H54 (cell line): ENCODE data around the gene IDUA.
"Not testable (repeated sequence)": the region's sequence is repeated elsewhere in the genome, so short reads cannot be mapped to it uniquely, and the experiment has no call there.

Source experiments
- DNase-seq: peaks from one replicate; pipeline ENCODE4 v3.0.0; 2011; ENCODE audit warnings: low spot score, mixed read lengths; ENCODE audit not compliant: insufficient read length
- FAIRE-seq: peaks from 3 replicates; lab custom pipeline; 2011; peaks lifted over from hg19 to GRCh38; lab: Jason Lieb, UNC
- POLR2A ChIP-seq: IDR thresholded peaks from 2 replicates; pipeline ENCODE4 v1.6.1; 2011; ENCODE audit warnings: low read depth, mild to moderate bottlenecking, low read length

IDUA gene

GRCh38 chr4:986879-987623 is at the start of gene IDUA:
IDUA (plus strand) TSS chr4:987044; CDS start chr4:987085, 41 bp downstream.
- TF ChIP-seq POLR2A = peak; percentile 79
- peak; percentile 81 for DNase-seq
- no peak for FAIRE-seq

DNA sequence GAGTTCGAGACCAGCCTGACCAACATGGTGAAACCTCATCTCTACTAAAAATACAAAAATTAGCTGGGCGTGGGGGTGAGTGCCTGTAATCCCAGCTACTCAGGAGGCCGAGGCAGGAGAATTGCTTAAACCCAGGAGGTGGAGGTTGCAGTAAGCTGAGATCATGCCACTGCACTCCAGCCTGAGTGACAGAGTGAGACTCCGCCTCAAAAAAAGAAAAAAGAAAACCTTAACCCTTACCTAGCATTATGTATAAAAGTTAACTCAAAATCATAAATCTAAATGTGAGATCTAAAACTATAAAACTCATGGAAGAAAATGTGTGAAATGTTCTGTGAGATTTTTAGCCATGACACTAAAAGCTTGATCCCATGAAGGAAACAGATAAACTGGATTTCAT is 47.3 kb upstream of the IDUA start:
- FAIRE-seq, DNase-seq: not testable (repeated sequence)

DNA sequence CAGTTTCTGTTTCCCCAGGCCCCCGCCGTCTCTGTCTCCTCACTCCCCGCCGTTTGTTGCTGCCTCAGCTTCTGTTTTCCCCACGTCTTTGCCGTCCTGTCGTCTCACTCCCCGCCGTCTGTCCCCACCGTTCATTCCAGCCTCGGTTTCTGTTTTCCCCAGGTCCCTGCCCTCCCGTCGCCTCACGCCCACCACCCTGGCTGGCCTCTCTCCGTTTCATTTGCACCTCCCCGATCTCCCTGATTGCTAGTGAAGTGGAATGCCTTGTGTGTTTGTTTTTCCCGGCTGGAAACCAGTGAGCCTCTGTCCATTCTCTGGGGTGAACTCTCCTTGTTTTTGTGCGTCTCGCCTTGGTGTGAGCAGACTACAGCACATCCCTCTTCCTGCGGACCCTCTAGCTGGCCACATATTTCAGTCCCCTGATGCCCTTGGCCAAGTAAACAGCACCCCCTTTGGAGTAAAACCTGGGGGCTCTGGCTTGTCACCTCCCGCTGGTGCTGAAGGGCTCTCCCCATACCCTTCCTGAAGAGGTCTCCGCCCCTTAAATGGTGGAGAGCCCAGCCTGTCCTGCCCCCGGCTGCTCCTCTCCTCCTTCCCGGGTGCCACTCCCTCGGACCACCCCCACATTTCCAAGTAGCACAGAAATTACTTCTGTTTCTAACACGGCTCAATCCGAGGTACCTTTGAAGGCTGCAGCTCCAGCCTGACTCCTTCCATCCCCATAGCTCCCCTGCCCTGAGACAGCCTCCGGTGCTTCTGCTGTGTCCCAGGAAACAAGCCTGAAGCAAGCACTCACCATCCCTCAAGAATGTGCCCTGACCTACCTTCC is 41.4 kb upstream of the IDUA start:
- FAIRE-seq = no peak
- no peak for DNase-seq
- TF ChIP-seq POLR2A = no peak

DNA sequence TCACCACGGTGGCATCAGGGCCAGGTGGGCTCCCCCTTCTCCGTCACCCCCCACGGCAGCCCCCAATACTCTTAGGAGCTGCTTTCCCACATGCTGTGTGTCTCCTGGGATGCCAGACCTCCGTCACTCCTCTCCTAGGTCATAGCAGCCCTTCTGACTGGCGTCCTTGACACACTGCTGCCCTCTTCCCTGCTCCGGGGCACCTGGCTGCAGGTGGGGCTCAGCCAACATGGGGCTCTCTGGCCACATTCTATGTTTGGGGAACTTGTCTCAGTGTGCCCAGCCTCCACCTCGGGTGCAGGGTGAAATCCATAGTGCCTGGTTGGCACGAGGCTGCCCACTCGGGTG is 40.8 kb upstream of the IDUA start:
- FAIRE-seq (no peak), DNase-seq (no peak)
- no peak for TF ChIP-seq POLR2A

- TF ChIP-seq POLR2A = no peak
- DNase-seq (no peak), FAIRE-seq (no peak)
Measured at GRCh38 chr4:946517-947471, 40.0 kb upstream of the IDUA start.

GRCh38 chr4:947491-947971 is 39.3 kb upstream of the IDUA start:
- no peak for FAIRE-seq
- no peak for DNase-seq
- no peak for TF ChIP-seq POLR2A

GRCh38 chr4:948101-948935 is 38.5 kb upstream of the IDUA start:
- DNase-seq = no peak
- FAIRE-seq = no peak
- TF ChIP-seq POLR2A = no peak

GRCh38 chr4:948936-949300 is 37.9 kb upstream of the IDUA start:
- FAIRE-seq (no peak), DNase-seq (no peak)
- TF ChIP-seq POLR2A = no peak

DNA sequence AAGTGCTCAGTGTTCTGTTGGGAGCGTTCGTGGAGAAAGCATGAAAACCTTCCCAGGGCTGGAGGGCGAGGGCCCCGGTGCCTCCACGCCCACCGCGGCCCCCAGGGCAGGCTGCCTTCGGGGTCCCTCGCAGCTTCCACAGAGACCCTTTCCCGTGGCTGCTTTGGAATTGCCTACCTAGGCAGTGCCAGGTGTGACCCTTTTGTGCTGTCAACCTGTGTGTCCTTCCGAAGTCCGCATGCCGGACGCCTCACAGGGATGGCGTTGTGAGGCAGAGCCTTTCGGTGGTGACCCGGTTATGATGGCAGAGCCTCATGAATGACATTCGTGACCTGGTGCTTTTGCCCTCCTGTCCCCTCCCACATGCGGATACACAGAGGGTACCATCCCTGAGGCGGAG is 37.2 kb upstream of the IDUA start:
- DNase-seq (no peak), FAIRE-seq (no peak)
- no peak for TF ChIP-seq POLR2A

DNA sequence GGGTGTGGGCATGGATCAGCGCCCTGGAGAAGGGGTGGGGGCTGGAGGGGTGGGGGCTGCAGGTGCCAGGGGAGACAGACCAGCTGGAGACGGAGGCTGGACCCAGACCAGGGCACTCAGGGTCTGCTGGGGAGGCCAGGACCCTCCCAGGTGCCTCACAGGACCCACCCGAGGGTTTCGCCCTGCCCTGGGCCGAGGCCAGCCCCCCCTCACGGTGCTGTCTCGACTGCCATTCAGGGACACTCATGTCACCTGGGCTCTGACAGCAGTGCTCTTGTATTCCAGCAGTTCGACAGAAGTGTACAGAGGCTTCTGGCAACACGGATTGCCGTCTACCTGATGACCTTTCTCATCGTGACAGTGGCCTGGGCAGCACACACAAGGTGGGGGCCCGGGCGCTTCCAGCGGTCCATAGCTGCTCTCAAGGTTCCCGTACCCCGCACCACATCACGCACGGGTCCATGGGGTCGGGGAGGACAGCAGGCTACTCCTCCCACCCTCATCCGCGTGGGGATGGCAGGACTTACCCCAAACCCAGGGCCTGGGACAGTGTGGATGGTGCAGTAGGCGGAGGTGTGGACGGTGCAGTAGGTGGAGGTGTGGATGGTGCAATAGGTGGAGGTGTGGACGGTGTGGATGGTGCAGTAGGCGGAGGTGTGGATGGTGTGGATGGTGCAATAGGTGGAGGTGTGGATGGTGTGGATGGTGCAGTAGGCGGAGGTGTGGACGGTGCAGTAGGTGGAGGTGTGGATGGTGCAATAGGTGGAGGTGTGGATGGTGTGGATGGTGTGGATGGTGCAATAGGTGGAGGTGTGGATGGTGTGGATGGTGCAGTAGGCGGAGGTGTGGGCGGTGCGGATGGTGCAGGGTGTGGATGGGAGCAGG is 36.5 kb upstream of the IDUA start:
- no peak for TF ChIP-seq POLR2A
- DNase-seq = no peak
- no peak for FAIRE-seq

- no peak for DNase-seq
- no peak for TF ChIP-seq POLR2A
- FAIRE-seq = no peak
Measured at GRCh38 chr4:951186-951585, 35.7 kb upstream of the IDUA start.
